Measurements from ENCODE around the gene HBQ1. TPM values are rescaled to one million over a fixed set of nuclear protein-coding genes. Genes with fewer than 3 reads are reported as not detected.

The HBQ1 gene
- total and polyA plus RNA-seq, 4 donors: 50.9 TPM; not detected in 3

GRCh38 chr16:179211-180092 lies 807 bp upstream of the HBQ1 start:
- peaks cover 3 to 15% (median 8%) of the 10 kb centered on the region in 4 donors for H3K27me3 ChIP-seq (ENCODE audit: control insufficient read depth in 4 of 4, insufficient read depth in 4 of 4, low read length in 3 of 4)
- no peak overlapping the region for H3K9ac ChIP-seq (ENCODE audit: low read depth in 1 of 2, low read length in 2 of 2)
- no peak overlapping the region for H3K4me3 ChIP-seq (ENCODE audit: low read depth in 1 of 3, low read length in 3 of 3)
- TF ChIP-seq RXRA (IDR thresholded peaks at IDR 0.05): no peak
- no peak for TF ChIP-seq MAX (IDR thresholded peaks at IDR 0.05)
- TF ChIP-seq REST (IDR thresholded peaks at IDR 0.05): no peak
- no peak for TF ChIP-seq HNF4A (conservative IDR thresholded peaks at IDR 0.05)
- no peak for TF ChIP-seq FOXA1 (IDR thresholded peaks at IDR 0.05)
- TF ChIP-seq, protein P1, sequence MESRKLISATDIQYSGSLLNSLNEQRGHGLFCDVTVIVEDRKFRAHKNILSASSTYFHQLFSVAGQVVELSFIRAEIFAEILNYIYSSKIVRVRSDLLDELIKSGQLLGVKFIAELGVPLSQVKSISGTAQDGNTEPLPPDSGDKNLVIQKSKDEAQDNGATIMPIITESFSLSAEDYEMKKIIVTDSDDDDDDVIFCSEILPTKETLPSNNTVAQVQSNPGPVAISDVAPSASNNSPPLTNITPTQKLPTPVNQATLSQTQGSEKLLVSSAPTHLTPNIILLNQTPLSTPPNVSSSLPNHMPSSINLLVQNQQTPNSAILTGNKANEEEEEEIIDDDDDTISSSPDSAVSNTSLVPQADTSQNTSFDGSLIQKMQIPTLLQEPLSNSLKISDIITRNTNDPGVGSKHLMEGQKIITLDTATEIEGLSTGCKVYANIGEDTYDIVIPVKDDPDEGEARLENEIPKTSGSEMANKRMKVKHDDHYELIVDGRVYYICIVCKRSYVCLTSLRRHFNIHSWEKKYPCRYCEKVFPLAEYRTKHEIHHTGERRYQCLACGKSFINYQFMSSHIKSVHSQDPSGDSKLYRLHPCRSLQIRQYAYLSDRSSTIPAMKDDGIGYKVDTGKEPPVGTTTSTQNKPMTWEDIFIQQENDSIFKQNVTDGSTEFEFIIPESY (IDR thresholded peaks at IDR 0.05): no peak
- no peak for TF ChIP-seq EGR1 (IDR thresholded peaks at IDR 0.05; ENCODE audit: low read depth in 2 of 2)
- no peak for TF ChIP-seq TAF1 (conservative IDR thresholded peaks at IDR 0.05)
- H3K36me3 ChIP-seq (ENCODE audit: control insufficient read depth in 4 of 4, insufficient read depth in 3 of 4, low read depth in 1 of 4, low read length in 3 of 4): no peaks in the 10 kb centered on the region
- DNase-seq (ENCODE audit: low spot score): no peak
- H3K9me3 ChIP-seq (ENCODE audit: control insufficient read depth in 4 of 4, low read length in 3 of 4): no peaks in the 10 kb centered on the region
- no peak overlapping the region for H3K27ac ChIP-seq (ENCODE audit: low read depth in 1 of 2, low read length in 2 of 2)
- 71% methylated on average over 17 of the region's 17 CpGs for WGBS
- H3K4me1 ChIP-seq (ENCODE audit: control insufficient read depth in 4 of 4, insufficient read depth in 4 of 4, low read length in 3 of 4): peaks cover 5 to 13% (median 11%) of the 10 kb centered on the region in 4 donors

GRCh38 chr16:180681-181564 lies 664 bp downstream of the HBQ1 start:
- Histone ChIP-seq H3K27ac (ENCODE audit: low read depth in 1 of 2, low read length in 2 of 2) (no peak overlapping the region), H3K4me3 (ENCODE audit: low read depth in 1 of 3, low read length in 3 of 3) (peak overlapping the region in 1 of 3 donors; percentile 33), H3K9ac (ENCODE audit: low read depth in 1 of 2, low read length in 2 of 2) (no peak overlapping the region), H3K9me3 (ENCODE audit: control insufficient read depth in 4 of 4, low read length in 3 of 4) (no peaks in the 10 kb centered on the region), H3K4me1 (ENCODE audit: control insufficient read depth in 4 of 4, insufficient read depth in 4 of 4, low read length in 3 of 4) (peaks cover 5 to 13% (median 11%) of the 10 kb centered on the region in 4 donors), H3K36me3 (ENCODE audit: control insufficient read depth in 4 of 4, insufficient read depth in 3 of 4, low read depth in 1 of 4, low read length in 3 of 4) (no peaks in the 10 kb centered on the region), H3K27me3 (ENCODE audit: control insufficient read depth in 4 of 4, insufficient read depth in 4 of 4, low read length in 3 of 4) (peaks cover 3 to 11% (median 7%) of the 10 kb centered on the region in 4 donors)
- 2% methylated on average over 89 of the region's 89 CpGs for WGBS
- DNase-seq (ENCODE audit: low spot score): peak; percentile 67
- TF ChIP-seq MAX (IDR thresholded peaks at IDR 0.05): no peak
- no peak for TF ChIP-seq RAD21 (IDR thresholded peaks at IDR 0.05)
- no peak for TF ChIP-seq REST (IDR thresholded peaks at IDR 0.05)
- no peak for TF ChIP-seq JUND (IDR thresholded peaks at IDR 0.05)
- TF ChIP-seq, protein P2, sequence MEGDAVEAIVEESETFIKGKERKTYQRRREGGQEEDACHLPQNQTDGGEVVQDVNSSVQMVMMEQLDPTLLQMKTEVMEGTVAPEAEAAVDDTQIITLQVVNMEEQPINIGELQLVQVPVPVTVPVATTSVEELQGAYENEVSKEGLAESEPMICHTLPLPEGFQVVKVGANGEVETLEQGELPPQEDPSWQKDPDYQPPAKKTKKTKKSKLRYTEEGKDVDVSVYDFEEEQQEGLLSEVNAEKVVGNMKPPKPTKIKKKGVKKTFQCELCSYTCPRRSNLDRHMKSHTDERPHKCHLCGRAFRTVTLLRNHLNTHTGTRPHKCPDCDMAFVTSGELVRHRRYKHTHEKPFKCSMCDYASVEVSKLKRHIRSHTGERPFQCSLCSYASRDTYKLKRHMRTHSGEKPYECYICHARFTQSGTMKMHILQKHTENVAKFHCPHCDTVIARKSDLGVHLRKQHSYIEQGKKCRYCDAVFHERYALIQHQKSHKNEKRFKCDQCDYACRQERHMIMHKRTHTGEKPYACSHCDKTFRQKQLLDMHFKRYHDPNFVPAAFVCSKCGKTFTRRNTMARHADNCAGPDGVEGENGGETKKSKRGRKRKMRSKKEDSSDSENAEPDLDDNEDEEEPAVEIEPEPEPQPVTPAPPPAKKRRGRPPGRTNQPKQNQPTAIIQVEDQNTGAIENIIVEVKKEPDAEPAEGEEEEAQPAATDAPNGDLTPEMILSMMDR (IDR thresholded peaks at IDR 0.05; ENCODE audit: low read depth, low read length, missing input control): no peak
- no peak for TF ChIP-seq GABPA (IDR thresholded peaks at IDR 0.05 in 1 of 2, conservative IDR thresholded peaks at IDR 0.05 in 1 of 2)
- no peak for TF ChIP-seq HNF4G (IDR thresholded peaks at IDR 0.05)
- TF ChIP-seq NR2F2 (IDR thresholded peaks at IDR 0.05): no peak
- no peak for TF ChIP-seq EGR1 (IDR thresholded peaks at IDR 0.05; ENCODE audit: low read depth in 2 of 2)
- TF ChIP-seq TAF1 (conservative IDR thresholded peaks at IDR 0.05): no peak

Data from liver (tissue), 9 donors.